Subcutaneous adipose tissue (tissue), 4 donors: ENCODE data around the gene CACNB1. TPM values are rescaled to one million over a fixed set of nuclear protein-coding genes. Genes with fewer than 3 reads are reported as not detected.

Experiments used
- CTCF ChIP-seq: fragments of 450-650 bp; IDR thresholded peaks from one replicate; pipeline ENCODE4 v1.5.1; 2016; ENCODE audit warnings: low read depth, mild to moderate bottlenecking, control low read depth, antibody characterized with exemption, moderate library complexity
- total RNA-seq, 4 donors: library from RNA; depleted of rRNA; stranded (reverse); fragments of >200 nt; gene quantifications; one replicate each; pipeline ENCODE4 v1.1.0, GENCODE V29; 2016

The CACNB1 gene
- 1 to 10 TPM; 2.6 to 7.3 (median 5.8) TPM for total RNA-seq

- TF ChIP-seq CTCF = no peak
These were observed at the start of gene CACNB1 for GRCh38 chr17:39197380-39198185. Gene CACNB1 (minus strand): TSS chr17:39197669. CDS start chr17:39197495, 174 bp downstream.

GRCh38 chr17:39246274-39246673 lies 48.8 kb upstream of the CACNB1 start:
- TF ChIP-seq CTCF = no peak

GRCh38 chr17:39244600-39245570 lies 47.4 kb upstream of the CACNB1 start:
- no peak for TF ChIP-seq CTCF

- no peak for TF ChIP-seq CTCF
These were observed 46.6 kb upstream of the CACNB1 start for GRCh38 chr17:39244016-39244599.

GRCh38 chr17:39243155-39243554 lies 45.7 kb upstream of the CACNB1 start:
- TF ChIP-seq CTCF = no peak

GRCh38 chr17:39240631-39241030 lies 43.2 kb upstream of the CACNB1 start:
- TF ChIP-seq CTCF = no peak
